ENCODE data around the gene RAD21L1.

DNA sequence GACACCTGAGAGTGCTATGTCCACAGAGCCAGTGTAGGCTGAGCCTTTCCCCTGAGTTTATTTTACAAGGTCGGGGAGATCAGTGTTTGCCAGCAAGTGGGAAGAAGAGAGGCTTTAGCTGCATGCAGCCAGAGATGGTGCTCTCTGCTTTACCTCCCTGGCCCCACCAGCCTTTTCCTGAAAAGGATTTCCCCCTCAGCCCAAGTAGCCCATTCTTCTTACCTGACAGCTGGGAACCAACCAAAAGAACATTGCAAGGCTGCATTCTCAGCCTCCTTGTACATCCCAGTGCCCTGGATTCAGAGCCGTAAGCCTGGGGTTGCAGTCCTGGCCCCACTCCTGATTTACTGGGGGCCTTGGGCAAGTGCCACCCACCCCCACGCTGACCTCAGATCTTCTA is 57.1 kb downstream of the RAD21L1 start:
- TF ChIP-seq ZNF274 (IDR thresholded peaks at IDR 0.05; ENCODE audit: low read depth, low read length): no peak
- TF ChIP-seq YY1 (IDR thresholded peaks at IDR 0.05; ENCODE audit: insufficient read depth, insufficient read length): no peak

All from NT2/D1 (cell line).